GM18507 (cell line): ENCODE measurements around the gene M1AP.
"Not testable (repeated sequence)": the region's sequence is repeated elsewhere in the genome, so short reads cannot be mapped to it uniquely, and the experiment has no call there.

Experiments
- DNase-seq: peaks from one replicate; pipeline ENCODE4 v3.0.0; 2011; ENCODE audit warnings: low read depth; ENCODE audit not compliant: insufficient read length; ENCODE audit errors: extremely low spot score
- FAIRE-seq: peaks from 2 replicates; lab custom pipeline; 2011; peaks lifted over from hg19 to GRCh38; lab: Jason Lieb, UNC

The M1AP gene

DNA sequence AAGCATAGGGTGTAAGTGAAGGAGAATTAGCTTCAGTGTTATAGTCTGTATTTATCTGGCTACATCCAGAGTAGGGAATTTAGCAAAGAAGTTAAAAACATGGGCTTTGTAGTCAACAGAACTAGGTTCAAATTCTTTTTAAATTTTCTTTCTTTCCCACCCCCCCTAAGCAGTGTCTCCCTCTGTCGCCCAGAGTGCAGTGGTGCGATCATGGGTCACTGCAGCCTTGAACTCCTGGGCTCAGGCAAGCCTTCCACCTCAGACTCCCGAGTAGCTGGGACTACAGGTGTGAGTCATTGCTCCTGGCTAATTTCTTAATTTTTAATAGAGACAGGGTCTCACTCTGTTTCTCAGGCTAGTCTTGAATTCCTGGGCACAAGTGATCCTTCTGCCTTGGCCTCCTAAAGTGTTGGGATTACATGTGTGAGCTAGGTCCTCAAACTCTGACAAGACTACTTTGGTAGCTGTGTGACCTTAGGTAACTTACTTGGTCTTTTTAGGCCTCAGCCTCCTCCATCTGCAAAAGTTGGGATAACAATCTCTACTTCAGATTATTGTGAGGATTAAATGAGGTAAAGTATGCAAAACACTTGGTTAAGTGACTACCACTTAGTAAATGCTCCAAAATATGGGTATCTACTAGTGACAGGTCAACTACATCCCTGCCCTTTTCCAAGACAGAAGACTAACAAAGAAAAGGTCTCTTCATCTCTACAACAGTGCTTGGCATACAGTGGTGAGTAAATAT lies 75.8 kb downstream of the M1AP start:
- DNase-seq, result no peak
- peak; percentile 60 for FAIRE-seq

DNA sequence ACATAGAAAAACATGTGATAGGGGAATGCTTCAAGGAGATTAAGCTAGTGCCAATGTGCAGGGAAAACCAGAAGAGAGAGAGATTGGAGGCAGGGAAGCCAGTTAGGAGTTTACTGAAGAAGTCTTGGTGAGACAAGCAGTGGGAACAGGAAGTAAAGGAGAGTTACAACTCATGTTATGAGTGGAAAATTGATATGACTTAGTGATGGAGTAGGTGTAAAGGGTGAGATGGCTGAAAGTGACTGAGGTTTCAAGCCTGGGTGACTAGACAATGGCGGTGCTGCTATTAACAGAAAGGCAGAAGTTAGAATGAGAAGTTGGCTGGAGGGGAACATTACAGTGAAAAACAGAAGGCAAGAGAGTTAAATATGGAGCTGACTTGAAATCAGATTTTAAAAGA lies 77.1 kb downstream of the M1AP start:
- peak; percentile 95 for FAIRE-seq
- no peak for DNase-seq

DNA sequence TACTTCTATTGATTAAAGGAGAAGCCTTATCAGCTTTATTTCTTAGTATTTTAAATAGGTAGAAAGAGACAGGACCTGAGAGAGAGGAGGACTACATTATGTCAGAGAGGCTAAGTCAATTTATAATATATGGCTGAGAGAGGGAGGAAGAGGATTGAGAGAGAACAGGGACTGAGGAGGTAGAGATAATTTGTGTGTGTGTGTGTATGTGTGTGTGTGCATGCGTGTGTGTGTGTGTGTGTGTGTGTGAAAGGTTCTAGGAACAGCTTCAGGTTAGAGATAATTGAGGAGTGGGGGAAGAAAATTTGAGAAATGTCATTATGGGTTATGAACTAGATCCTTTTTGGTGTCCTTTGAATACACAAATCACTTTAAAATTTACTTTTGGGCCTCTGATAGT lies 78.4 kb downstream of the M1AP start:
- FAIRE-seq, result no peak
- DNase-seq, result no peak

DNA sequence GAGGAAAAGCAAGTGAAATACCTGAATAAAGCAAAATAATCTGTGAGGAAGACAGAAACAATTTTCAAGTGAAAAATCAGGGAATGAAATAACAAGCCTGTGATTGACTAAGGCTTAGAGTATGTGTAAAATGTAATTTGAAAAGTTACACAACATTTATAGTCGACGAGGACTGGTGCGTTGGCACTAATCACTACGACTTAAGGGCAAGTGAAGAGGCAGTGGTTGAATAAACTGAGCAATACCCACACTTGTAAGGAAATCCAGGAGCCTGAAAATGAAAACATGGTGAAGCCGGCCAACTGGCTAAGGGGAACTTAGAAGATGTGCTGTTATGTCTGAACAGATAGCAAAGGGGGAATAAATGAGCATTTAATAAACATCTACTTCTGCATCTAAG lies 80.2 kb downstream of the M1AP start:
- DNase-seq, result no peak
- FAIRE-seq, result no peak

DNA sequence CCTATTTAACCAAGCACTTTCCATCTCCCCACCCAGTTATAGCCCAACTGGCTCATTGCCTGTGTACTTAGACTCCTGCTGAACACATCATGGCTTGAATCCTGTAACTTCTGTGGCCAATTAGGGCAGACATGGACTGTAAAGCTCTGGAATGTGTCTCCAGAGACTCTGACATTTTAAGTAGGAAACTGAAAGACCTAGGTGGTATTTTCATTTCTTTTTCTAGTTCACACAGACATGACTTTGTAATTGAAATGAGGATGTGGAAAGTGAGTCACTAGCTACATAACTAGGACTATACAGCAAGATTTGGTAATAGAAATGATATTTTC lies 81.4 kb downstream of the M1AP start:
- DNase-seq, result no peak
- peak; percentile 29 for FAIRE-seq

DNA sequence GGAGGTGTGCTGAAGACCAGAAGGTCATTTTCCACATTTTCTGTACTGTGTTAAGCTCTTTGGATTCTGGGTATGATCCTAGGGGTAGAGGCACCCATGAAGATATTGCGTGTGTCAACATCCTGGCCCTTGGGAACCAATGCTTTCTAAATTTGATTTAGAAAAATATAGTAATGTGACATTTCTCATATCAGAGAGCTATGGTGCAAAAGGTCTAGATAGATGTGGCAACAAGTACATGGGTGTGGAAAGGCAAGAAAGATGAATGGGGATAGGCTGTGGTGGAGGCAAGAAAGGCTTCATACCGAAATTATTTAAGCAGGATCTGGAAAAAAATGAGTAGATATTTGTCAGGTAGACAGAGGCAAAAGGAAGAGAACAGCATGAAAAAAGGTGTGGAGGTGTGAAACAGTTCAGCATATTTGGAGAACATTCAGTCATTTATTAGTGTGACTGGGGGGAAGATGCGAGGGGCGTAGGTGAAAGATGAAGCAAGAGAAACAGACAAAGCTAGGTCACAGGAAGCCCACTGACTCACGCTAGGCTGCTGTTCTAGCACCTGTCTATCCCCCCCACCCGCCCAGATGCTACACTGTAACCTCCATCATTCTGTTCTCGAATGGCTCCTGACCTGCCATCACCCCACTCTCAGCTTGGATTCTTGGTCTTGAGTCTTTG lies 81.9 kb downstream of the M1AP start:
- no peak for DNase-seq
- FAIRE-seq, result peak; percentile 48

DNA sequence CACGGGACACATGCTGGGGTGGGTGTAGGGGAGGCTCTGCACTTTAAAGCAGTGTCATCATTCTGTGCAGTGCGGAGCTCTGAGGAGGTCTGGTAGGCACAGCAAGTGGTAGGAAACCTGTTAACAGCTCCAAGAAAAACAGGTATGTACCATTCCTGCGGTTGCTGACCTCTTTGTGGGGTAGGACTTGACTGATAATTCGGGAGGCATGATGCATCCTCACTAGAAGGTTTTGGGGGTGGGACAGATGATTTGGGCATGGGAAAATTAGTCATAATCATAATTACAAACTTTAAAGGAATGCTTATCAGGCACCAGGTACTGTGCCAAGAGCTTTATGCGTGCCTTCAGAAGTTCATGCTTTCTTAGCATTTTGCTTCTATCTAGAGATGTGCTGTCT lies 83.9 kb downstream of the M1AP start:
- no peak for FAIRE-seq
- no peak for DNase-seq

DNA sequence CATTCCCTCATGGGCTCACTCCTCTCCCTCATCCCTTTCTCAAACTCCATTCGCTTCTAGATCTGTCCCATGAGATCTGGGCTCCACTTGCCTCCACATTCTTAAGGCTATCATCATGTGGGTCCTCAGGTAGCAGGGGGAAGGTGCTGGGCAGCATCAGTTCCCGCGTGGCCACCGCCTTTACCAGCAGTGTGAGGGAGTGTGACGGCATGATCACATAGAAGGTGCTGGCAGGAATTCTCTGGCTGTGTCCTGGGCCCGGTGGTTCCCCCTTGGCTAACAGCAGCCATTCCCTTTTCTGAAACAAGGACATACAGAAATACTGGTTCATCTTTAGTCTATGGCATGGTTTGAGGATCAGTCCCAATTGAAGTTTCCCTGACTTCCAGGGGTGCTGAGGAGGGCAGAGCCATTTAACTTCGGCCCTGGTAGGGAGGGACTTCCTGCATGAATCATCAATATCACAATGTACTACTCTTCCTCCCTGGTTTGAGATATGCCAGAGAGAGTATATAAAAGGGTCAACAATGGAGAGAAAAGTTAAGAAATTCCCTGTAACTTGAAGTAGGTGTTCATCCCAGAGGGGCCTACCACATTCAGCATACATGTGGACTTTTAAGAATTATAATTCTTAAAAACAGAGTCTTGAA lies 85.9 kb downstream of the M1AP start:
- DNase-seq (no peak), FAIRE-seq (no peak)

DNA sequence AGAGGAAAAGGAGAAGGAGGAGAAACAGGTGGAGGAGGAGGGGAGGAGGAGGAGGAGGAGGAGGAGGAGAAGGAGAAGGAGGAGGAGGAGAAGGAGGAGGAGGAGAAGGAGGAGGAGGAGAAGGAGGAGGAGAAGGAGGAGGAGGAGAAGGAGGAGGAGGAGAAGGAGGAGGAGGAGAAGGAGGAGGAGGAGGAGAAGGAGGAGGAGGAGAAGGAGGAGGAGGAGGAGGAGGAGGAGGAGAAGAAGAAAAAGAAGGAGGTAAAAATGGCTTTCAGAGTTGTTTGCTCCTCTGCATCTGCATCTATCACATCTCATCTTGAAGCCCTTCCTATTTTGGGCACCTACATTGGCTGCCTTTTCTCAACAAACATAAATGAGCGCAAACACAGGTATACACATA lies 87.1 kb downstream of the M1AP start:
- FAIRE-seq, DNase-seq: not testable (repeated sequence)

DNA sequence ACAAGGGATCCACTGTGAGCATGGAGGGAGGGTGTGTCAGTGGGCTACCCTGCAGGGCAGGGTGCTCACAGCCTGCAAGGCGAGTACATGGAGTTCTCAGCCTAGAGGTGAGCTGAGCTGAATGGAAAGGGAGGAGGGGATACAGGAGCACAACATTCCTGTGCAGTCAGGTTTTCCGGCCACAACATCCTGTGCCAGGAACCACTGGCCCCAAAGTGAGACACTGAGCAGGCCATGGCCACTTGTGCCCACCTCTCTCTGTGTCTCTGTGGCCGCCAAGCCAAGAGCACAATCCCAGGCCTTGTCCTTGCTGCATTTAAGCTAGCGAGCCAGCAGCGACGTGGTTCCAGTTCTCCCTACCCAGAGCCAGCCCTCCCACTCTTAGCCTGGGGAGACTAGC lies 87.5 kb downstream of the M1AP start:
- DNase-seq (no peak), FAIRE-seq (no peak)

DNA sequence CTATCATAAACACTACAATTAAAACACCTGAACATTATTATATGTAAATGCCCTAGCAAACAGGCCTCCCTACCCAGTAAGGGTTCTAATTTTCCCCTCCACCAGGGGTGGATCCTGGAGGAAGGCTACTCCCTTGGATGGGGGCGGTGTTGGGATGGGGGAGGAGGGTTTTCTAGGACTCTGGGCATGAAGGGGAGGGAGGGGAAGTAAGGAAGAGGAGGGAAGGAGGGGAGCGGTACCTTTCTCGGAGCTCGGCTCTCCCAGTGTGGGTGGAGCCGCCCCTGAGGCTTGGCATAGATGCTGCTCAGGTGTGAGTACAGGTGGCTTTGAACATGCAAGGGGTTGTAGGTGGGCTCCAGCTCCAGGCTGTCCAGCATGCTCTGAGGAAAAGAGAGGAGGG lies 88.2 kb downstream of the M1AP start:
- FAIRE-seq, result no peak
- no peak for DNase-seq

DNA sequence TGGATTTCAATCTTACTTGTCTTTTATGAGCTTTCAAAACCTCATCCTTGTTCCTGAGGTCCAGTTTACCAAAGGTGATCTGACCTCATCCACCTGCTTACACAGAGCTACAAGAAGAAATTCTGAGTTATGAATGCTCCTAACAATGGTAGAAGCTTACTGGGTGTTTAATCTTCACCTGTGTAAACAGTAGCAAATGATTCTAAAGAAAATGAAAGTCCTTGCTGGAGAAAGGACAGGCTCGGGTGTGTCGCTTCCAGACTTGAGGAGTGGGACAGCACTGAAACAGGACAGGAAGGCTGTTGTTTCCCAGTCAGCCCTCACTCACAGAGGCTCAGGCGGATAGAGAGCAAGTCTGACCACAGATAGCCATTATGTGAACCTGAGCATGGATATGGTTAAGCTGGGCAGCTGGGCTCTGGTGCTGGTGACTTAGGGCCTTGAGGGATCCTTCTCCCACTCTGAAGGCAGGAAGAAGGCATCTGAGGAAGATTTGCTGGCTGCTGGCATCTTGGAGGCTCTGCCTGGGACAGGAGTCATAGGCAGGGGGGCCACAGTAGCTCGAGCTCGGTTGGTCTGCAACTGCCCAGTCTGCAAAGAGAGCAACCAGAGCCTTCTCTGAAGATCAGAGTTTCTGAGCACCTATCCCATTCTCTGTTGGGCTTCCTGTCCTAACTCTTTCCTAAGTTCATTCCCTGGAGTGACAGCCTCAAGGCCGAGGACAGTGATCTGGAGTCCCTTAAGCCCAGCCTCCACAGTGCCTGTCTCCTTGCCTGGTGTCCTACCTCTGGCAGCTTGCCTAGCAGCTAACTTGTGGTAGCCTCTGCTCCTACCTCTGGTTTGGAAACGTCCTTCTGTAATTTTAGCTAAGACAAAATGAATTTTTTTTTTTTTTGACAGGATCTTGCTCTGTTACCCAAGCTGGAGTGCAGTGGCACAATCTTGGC lies 89.6 kb downstream of the M1AP start:
- DNase-seq, result no peak
- FAIRE-seq, result no peak

DNA sequence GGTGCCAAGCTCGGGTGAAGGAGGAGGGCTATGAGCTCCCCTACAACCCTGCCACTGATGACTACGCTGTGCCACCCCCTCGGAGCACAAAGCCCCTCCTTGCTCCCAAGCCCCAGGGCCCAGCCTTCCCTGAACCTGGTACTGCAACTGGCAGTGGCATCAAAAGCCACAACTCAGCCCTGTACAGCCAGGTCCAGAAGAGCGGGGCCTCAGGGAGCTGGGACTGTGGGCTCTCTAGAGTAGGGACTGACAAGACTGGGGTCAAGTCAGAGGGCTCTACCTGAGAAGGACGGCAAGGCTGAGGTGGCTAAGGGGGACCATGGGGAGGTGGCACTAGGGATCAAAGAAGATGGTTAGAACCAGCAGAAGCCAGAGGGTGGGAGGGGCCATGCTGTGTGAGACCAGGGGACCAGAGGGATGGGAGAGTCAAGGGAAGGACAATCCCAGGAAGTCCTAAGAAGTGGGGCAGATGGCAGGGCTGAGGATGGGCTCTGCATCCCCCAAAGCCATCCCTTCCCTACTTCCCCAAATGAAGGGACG lies 91.2 kb downstream of the M1AP start:
- DNase-seq (no peak), FAIRE-seq (no peak)

DNA sequence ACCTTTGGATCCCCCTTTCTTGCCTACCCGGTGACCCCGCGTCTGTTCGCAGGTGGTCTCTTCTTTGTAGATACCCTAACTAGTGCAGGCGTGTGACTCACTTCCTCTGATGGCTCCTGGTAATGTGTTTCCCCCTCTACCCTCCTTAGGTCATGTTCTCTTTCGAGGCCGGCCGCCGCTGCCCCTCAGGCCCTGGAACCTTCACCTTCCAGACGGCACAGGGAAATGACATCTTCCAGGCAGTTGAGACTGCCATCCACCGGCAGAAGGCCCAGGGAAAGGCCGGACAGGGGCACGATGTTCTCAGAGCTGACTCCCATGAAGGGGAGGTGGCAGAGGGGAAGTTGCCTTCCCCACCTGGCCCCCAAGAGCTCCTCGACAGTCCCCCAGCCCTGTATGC lies 92.0 kb downstream of the M1AP start:
- DNase-seq (no peak), FAIRE-seq (no peak)

DNA sequence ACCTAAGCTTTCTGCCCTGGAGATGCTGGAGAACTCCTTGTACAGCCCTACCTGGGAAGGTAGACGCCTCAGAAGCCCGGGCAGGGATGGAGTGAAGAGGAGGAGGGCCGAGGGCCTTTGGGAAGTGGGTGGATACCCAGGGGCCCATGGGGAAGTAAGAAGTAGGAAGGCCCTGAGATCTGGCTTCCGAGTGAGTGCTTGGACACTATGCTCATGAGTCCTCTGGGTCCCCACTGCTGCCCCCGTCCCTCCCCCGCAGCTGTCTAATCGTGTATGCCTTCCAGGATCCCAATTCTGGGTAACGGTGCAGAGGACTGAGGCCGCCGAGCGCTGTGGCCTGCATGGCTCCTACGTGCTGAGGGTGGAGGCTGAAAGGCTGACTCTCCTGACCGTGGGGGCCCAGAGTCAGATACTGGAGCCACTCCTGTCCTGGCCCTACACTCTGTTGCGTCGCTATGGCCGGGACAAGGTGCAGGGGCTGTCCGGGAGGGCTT lies 92.5 kb downstream of the M1AP start:
- FAIRE-seq, result peak; percentile 33
- no peak for DNase-seq

DNA sequence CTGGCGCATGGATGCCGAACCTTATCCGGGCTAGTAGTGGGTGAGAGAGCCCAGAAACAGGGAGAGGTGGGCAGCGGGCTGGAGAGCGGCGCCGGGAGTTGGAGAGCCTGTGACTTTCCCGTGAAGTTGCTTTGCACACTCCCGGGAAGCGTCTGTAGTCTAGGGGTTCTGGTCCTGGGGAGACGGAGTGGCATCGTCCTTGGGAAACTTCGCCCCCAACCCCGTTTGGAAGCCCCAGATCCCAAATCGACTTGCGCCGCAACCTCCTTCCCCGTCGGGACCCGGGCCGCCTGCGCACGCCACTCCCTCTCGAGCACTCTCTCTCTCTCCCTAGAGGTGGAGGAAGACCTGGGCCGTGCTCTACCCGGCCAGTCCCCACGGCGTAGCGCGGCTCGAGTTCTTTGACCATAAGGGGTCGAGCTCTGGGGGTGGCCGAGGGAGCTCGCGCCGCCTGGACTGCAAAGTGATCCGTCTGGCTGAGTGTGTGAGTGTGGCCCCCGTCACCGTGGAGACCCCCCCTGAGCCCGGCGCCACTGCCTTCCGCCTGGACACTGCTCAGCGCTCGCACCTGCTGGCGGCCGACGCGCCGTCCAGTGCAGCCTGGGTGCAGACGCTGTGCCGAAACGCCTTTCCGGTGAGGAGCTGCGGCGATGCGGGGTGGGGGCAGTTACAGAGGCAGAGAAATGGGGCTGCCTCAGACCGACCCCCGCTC lies 93.2 kb downstream of the M1AP start:
- no peak for DNase-seq
- FAIRE-seq, result peak; percentile 64

DNA sequence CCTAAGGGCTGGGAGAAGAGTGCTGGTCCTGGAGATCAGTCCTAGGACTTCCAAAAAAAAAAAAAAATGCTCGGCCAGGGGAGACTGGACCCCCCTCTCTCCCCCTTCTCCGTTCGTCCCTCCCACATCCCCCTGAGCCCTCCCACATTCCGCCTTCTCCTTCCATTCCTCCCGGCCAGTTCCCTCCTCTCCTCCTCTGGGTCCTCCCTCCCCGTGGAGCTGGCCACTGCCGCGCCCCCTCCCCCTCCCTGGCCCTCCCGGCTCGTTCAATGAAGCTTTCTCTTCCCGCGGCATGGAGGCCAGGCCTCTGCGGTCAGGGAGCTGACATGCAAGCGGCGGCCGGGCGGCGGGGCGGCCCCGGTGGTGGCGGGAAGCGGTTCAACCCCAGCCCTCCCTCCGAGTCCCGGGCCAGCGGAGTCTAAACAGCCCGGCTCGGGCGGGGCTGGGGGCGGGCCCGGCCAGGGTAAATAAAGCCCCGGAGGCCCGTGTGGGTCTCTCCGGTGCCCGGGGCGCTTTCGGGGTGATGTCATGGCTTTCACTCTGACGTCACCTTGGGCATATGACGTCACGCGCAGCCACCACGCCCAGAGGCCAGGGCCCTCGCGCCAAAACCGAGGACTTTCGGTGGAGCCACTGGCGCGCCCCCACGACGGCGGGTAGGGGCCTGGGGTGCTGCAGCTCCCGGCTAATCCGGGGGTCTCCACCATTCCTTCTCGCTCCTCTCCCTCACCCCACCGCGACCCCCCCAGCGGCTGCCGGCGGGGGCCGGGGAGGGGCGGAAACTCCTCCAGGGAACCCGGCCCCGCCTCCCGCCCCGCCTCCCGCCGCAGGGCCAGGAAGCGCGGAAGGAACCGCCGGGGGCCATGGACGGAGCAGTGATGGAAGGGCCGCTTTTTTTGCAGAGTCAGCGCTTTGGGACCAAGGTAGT lies 94.0 kb downstream of the M1AP start, which contains the start of the genes DOK1 and LOXL3:
Gene DOK1 (plus strand): TSS at position 829 of the 928 bp plus-strand sequence. CDS start 35 bp downstream, at position 864.
Gene LOXL3 (minus strand): TSS at position 51 of the 928 bp plus-strand sequence. CDS start 1,308 bp downstream, outside the sequence.
- peak; percentile 35 for DNase-seq
- FAIRE-seq, result peak; percentile 81
